Hematopoietic multipotent progenitor cell treated with erythropoietin and hydrocortisone succinate and interleukin-3 and kit ligand, for 8 days (in vitro differentiated cells): Measurements from ENCODE around the gene CLDN15.
"Not testable (repeated sequence)": the region's sequence is repeated elsewhere in the genome, so short reads cannot be mapped to it uniquely, and the experiment has no call there.

Experiments used
- DNase-seq: peaks from one replicate; pipeline ENCODE4 v3.0.0-alpha.2; 2015

Gene CLDN15

DNA sequence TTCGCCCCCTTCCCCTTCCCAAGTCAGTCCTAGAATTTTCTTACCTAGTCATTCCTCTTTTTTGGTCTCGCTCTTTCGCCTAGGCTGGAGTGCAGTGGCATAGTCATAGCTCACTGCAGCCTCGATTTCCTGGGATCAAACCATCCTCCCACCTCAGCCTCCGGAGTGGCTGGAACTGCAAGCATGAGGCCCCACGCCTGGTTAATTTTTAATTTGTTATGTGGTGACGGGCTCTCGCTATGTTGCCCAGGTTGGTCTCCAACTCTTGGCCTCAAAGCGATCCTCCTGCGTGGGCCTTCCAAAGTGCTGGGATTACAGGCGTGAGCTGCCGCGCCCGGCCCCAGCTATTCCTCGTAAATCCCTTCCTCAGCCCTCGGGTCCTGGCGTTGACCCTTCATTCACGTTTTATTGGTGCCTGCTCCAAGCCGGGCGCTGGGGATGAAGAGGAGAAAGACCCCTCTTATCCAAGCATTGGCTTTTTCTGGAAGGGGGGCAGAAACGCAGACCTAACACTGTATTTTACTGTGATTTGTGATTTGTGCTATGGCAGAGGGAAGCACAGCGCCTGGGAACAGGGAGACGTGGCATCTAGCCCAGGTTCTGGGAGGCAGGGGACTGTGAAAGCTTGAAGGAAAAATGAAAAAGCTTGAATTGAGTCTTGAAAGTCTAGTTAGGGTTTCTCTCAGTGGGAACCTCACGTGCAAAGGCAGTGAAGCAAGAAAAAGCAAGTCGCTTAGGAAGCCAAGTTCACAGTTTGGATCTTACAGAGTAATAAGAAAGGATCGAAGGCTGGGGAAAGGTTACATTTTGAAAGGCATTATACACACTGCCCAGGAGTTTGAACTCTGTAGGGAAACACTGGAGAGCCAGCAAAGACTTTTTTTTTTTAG is 19.1 kb downstream of the CLDN15 start:
- DNase-seq = no peak

DNA sequence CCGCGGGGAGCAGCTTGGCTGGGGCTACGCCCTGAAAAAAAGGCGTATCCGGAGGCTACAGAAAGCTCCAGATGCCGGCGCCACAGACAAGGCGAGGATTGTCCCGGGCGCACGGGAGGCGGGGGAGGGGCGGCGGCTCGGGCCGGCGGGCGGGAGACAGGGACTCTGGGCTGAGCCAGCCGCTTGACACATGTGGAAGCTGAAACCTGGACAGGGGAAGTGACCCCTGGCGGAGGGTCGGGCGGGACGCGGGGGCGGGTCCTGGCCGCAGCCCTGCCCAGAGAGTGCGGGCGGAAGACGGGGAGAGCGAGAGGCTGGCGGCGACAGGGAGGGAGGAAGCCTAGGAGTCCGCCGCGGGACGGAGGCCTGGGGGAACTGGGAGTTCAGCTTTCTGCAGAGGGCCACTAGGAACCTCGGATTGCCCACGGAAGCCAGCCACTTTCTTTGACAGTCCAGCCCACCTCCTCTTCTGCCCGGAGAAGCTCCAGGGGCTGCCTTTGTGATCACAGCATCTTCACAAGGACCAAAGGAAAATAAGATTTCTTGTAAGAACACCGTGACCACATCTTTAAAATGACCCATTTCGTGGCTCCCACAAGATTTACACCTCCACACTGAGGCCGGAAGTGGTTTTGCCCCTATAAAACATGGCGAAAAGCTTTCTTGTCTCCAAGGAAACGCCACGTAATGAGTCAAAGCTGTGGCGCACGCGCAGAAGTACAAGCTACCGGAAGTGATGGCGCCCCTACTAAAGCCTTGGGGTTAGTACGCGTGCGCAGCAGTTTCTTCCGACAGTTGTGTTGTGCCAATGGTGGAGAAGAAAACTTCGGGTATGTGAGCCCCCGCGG is 20.0 kb downstream of the CLDN15 start, which contains the start of the genes PLOD3 and ZNHIT1:
Gene PLOD3, minus strand, starts transcription at position 194 of the 848 bp plus-strand sequence. CDS start 307 bp downstream, outside the sequence.
Gene ZNHIT1, plus strand, starts transcription at position 778 of the 848 bp plus-strand sequence. Its CDS starts 31 bp downstream, at position 809.
- peak; percentile 100 for DNase-seq

DNA sequence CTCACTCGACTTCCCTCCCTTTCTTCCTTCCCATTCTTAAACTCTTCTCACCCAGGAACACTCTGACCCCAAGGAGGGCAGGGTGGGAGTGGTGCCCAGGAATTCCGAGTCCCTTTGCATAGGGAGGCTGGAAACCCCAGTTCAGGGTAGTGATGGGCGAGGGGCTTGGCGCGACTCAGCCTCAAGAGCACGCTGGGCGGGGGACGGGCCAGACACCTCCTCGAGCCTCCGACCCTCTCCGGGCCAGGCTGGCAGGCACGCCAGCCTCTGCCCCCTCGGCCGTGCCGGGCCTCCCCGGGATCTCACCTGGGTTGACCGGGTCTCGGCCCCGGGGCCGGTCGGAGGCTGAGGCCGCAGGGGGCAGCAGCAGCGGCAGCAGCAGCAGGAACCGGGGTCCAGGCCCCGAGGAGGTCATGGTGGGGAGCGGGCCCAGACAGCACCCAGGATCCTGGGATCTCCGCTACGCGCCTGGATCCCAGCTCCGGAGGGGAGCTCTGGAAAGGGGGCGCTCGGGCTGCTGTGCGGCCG is 20.7 kb downstream of the CLDN15 start:
- DNase-seq = no peak

DNA sequence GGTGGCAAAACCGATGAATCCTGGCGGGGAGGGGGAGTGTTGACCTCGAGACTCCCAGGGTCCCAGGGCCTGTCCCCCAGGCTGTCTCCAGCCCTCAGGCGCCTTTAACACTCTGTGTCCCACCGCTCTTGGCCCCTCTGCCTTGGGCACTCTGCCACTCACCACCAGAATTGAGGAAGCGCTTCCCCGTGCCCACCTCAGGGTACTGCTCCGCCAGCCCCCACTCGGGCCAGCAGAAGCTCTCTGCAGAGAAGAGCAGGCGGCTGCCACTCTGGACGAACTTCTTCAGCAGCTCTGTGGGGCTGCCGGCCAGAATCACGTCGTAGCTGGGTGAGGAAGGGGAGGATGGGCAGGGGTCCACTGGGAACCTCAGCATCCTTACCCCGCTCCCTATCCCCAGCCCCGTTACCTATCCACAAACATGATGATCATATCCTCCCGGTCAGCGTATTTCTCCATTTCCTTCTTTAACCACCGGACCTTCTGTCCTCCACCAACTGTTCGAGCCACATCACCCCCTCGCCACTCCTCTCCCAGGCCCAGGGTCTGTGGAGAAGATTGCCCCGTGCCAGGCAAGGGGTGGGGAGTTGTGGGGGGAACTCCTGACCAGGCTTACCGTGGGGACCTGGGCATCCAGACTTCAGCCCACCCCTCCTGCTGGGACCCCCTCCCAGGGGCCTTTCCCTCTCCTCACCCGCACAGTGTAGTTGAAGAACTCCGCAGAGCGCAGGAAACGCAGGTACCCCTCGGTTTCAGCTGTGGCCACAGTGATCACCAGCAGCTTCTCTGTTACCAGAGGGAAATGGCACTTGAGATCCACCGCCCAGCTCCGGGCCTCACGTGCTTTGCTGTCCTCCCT is 21.4 kb downstream of the CLDN15 start:
- DNase-seq = peak; percentile 49

DNA sequence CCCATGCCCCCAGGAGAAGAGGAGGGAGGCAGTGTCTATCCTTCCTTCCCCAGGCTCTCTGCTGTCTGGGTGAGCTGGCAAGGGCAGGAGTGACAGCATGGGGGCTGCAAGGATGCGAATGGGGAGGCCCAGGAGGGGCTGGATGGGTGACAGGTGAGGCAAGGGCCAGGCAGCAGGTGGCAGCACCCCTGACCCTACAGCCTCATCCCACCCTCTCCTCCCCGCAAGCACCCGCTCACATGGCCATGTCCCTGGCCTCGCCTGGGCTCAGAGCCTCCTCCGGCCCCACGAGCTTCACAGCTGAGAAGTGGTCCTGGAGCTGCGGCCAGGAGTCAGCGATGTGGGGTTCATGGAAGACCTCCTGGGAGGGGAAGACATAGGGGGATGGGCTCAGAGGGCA is 25.6 kb downstream of the CLDN15 start:
- no peak for DNase-seq

DNA sequence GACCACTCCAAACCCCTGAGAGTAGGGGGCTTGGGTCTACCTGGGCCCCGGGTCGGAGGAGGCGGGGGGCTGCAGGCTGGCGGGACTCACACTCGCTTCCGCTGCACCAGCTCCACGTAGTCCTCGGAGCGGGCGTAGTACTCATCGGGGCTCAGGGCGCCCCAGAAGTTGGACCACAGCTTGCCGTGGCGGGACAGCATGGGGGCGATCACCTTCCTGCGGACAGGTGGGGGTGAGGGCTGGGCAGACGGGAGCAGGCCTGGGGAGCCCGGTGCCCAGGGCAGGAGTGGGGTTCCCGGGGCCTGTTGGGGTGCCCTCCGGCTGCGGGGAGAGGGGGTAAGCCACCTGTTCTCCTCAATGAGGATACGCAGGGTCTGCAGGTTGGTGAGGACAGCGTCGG is 26.1 kb downstream of the CLDN15 start:
- DNase-seq = no peak

DNA sequence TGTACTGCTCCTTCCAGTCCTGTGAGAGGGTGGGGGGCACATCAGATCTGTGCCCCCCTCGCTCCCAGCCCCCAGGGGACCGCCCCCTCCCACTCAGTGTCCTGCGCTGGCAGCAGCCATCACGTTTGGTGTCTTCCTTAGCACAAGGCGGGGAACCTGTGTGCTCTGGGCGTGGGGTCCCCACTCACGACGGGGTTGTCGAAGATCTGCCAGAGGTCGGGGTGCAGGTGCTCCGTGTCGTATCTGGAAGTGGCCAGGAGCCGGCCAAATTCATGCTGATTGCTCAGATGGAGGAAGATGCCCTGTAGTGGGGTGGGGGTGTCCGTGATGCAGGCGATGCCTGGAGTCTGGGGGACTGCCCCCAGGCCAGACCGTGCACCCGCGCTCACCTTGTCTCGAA is 27.5 kb downstream of the CLDN15 start:
- no peak for DNase-seq

DNA sequence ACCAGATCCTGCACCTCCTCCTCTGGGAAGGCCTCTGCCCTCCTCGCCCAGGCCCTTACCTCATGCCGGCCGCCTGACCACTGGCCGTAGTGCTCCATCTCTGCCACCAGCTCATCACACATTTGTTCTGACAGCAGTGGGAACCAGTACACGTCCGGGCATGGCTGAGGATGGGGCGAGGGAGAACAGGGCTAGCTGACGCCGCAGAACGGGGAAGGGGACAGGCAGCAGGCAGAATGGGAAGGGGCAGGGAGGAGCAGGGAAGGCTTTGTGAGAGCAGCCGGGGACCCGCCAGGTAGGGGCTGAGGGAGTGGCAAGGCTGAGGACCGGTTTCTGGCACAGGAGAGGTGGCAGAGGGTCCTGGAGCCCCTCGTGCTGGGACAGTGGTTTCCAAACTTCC is 28.8 kb downstream of the CLDN15 start:
- DNase-seq = no peak

DNA sequence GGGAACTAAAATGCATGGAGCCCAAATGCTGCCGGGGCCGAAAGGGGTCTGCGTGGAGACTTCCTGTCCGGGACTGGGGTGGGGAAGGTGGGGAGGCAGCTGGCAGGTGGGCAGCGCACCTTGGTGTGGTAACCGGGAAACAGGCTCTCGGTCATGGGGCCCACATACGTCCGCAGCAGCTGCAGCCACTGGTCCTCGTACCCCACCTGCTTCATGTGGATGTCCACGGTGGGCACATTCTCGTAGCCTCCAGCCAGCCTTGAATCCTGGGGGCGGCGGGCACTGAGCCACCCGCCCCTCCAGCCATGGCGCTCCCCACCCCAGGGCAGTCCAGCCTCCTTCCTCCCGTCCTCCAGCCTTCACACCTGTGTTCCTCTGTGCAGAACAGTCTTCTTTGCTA is 30.1 kb downstream of the CLDN15 start:
- DNase-seq = no peak

DNA sequence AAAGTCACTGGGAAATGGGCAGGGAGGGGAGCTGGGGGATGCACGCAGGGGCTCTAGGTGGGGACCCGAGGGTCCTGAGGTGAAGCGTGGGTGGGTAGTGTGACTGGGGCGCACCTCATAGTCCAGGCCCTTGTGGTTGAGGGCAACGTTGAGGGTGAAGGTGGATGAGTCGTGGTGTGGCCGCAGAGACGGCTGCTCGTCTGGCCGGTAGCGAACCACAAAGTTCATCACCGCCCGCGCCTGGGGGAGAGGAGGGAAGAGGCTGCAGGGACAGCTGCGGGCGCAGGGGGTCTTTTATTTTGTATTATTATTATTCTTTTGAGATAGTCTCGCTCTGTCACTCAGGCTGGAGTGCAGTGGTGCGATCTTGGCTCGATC is 30.9 kb downstream of the CLDN15 start:
- DNase-seq = no peak

DNA sequence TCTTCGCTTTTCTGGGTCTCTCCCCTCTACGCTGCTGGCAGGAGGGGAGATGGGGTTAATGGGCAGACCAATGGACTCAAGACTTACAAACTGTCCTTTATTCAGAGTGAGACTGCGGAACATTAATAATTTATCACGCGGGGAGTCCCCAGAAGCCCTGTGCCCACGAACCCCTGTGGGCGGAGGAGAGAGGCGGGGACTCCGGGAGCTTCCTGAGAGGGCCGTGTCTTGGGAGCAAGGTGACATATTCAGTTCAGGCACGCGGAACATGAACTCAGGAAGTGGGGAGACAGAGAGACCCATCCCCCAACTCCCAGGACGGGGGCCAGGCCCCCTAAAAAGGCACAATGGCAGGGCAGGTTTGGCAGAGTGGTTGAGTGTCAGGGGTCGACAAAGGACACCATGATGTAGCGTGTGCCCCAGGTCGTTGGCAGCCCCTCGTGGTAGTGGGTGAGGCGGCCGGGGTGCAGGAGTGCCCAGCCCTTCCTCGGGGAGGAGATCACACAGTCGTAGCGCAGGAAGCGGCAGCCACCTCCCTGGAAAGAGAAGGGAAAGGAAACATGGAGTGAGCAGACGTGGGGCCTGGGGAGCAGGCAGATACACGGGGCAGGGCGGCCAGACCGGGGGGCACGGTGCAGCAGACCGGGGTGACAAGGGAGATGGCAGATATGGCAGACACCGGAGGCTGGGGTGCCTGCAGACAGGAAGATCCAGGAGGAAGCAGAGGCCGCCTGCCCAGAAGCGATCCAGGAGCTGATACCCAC is 31.5 kb downstream of the CLDN15 start:
- DNase-seq = no peak

DNA sequence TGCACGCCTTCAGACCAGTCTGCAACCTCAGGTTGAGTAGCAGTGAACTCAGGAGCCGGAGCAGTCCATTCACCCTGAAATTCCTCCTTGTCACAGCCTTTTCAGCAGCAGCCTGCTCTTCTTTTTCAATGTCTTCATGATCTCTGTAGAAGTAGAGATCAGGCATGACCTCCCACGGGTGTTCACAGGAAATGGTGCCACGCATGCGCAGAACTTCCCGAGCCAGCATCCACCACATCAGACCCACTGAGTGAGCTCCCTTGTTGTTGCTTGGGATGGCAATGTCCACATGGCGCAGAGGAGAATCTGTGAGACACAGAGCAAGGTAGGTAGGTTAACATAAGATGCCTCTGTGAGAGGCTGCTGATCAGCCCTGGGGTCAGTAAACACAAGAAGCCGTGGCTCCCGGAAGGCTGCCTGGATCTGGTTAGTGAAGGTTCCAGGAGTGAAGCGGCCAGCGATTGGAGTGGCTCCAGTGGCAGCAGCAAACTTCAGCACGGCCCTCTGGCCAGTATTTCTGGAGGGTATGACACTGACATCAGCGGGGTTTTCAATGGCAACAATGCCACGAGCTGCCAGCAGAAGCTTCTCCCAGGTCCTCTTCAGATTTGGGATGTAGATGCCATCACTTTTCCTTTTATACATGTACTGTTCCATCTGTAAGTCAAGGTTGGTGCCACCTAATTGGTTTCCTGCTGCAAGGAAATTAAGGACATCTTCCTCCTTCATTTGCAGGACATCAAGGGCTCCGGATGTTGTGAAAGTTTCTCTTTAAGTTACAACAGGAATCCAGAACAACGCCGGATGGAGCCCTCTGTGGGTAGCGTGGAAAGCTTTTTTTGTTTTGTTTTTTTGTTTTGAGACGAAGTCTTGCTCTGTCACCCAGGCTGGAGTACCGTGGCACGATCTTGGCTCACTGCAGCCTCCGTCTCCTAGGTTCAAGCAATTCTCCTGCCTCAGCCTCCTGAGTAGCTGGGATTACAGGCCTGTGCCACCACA is 33.6 kb downstream of the CLDN15 start:
- DNase-seq = not testable (repeated sequence)

DNA sequence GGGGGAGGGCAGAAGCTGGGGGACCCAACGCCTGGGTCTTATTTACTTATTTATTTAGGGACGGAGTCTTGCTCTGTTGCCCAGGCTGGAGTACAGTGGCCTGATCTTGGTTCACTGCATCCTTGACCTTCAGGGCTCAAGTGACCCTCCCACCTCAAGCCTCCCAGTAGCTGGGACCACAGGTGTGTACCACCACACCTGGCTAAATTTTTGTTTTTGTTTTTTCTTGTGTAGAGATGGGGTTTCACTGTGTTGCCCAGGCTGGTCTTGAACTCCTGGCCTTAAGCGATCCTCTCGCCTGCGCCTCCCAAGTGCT is 35.0 kb downstream of the CLDN15 start:
- DNase-seq = no peak

DNA sequence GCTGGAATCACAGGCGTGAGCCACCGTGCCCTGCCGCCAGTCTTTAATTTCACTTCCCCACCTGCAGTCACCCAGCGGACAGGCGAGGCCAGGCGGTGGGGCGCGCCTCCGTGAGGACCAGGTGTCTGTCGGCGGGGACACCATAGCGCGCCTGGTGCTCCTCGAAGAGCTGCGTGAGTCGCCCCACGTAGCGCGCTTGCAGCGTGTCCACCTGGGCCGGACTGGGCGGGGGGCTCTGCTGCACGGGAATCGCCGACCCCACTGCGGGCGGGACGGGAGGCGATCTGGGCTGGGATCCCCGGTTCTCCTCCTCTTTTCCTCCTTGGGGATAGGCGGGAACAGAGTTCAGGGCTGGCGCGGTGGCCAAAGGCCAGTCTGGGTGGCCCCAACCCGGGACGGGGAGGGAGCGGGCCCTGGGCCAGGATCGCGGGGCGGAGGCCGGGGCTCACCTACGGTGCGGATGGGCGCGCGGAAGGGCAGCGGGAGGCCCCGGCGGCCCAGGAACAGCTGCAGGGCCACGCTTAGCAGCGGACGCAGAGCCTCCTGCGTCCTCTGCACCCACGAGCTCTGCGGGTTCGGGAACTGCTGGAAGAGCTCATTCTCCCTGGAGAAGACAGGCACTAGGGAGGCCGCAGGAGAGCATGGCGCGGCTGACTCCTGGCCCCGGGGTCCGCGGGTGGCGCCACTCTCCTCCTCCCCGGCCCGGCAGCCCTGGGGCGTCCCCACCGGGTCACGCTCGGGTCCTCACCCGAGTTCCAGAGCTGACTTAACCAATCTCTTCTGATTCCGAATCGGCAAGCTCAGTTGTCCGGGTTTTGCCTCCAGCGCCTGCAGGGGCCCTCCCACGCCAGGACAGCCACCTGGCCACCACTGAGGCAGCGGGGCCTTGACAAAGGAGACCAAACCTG is 35.7 kb downstream of the CLDN15 start:
- DNase-seq = no peak

DNA sequence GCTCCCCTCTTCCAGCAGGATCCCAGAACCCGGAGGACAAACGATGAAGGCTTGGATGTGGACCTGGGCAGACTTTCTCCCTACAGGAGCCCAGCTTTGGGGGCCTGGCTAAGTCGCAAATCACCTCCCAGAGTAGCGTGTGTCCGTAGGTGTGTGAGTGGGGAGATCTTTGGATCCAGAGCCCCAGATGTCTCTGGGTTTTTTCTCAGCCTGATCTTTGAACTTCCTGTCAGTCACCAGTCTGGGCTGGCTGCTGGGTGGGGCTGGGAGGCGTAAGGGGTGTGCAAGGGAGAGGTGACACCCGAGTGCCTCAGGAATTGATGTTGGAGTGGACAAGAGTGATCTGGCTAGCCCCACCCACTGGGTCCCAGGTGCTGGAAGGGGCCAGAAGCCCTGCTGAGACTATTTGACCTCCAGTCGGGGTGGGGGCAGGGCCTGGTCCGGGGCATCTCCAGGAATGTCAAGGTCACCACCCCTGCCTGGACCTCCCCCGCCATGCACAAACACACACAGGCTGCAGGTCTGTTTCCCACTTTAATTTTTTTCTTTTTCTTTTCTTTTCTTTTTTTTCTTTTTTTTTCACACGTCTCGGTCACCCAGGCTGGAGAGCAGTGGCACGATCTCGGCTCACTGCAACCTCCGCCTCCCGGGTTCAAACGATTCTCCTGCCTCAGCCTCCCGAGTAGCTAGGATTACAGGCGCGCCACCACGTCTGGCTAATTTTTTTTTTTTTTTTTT is 36.6 kb downstream of the CLDN15 start, which contains the start of gene MOGAT3:
Gene MOGAT3, minus strand, starts transcription at position 175 of the 738 bp plus-strand sequence. CDS start 182 bp downstream, outside the sequence.
- no peak for DNase-seq

DNA sequence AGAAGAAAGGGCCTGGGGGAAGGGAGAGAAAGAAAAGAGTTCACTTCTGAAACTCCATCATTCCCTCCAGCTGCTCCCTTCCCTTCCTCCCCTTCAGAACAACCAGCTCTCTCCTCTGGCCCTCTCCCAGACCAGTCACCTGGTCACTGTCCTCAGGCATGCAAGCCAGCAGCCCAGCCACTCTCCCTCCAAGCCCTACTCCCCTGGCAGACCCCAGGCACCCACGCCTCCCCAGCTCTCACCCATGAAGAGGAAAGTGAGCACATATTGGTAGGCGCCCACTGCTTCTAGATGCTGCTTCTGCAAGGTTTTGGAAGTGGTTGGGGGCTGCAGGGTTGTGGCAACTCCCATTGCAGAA is 37.1 kb downstream of the CLDN15 start:
- no peak for DNase-seq

DNA sequence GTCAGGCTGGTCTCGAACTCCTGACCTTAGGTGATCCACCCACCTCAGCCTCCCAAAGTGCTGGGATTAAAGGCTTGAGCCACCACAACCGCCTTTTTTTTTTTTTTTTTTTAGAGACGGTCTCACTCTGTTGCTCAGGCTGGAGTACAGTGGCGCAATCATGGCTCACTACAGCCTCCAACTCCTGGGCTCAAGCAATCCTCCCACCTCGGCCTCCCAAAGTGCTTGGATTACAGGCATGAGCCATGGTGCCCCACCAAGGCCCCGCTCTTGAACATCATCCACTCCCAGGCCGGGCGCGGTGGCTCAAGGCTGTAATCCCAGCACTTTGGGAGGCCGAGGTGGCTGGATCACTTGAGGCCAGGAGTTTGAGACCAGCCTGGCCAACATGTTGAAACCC is 38.1 kb downstream of the CLDN15 start:
- not testable (repeated sequence) for DNase-seq

DNA sequence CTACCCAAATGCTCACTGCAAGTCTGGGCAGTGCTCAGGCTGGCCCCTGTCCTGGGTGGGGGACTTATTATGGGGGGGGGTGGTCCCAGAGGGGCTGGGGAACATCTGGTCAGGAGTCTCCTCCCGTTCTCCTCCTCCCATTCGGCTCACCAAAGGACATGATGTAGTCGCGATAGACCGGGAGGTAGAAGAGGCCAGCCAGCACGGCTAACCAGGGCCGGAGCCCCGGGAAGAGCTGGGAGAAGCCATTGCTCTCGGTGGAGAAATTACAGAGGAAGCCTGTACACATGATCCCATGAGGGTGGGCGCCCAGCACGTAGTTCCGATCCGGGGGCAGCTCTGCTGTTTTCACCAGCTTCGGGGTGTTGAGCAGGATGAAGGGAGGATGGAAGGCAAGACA is 39.1 kb downstream of the CLDN15 start:
- DNase-seq = no peak

DNA sequence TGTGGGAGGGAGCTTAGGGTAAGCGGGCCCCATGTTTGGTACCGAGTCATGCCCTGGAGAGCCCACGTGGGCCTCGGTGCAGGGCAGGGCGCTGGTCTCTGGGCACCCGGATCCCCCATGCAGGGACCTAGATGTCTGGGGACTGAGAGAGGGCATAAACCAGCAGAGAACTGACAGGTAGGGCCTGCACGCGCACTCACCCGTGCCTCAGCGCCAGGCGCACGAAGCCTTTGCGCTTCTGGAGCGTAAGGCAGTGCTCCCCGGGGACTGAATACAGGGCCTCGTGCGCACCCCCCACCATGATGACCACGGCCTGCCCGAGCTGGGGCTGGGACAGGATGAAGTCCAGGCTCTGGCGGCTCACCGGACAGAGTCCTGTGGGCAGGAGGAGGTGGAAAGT is 39.6 kb downstream of the CLDN15 start:
- DNase-seq = no peak
